Right lobe of liver (tissue), 4 donors: ENCODE results near the gene GAST.

Source experiments
- CTCF ChIP-seq, 4 donors: fragments of 200-600 bp in 3 of 4; fragments of 450-650 bp in 1 of 4; IDR thresholded peaks; one replicate each; pipeline versions ENCODE4 v1.5.1 to v1.8.0; 2016 to 2022; ENCODE audit warnings: antibody characterized with exemption in 4 of 4, mild to moderate bottlenecking in 2 of 4
- POLR2A ChIP-seq: fragments of 450-650 bp; IDR thresholded peaks from one replicate; pipeline ENCODE4 v1.6.1; 2017; ENCODE audit warnings: antibody characterized with exemption, mild to moderate bottlenecking
- donor health status: DM: no; HTN: no; CAD: no.
- donor health status: DM: no; HTN: no; CAD: no.
- donor health status: DM: no; HTN: yes; CAD: no.

DNA sequence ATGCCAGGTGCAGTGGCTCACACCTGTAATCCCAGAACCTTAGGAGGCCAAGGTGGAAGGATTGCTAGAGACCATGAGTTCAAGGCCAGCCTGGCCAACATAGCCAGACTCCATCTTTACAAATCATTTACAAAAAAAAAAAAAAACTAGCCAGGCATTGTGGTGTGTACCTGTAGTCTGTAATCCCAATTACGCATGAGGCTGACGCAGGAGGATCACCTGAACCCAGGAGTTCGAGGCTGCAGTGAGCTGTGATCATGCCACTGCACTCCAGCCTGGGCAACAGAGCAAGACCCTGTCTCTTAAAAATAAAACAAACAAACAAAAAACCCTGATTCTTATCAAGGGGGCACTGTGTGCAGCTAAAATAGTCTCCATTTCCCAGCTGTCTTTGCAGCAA lies 39.2 kb downstream of the GAST start:
- no peak for TF ChIP-seq CTCF (IDR thresholded peaks at IDR 0.05)
- TF ChIP-seq POLR2A, result no peak
